Measurements from ENCODE around the gene TRMT1. TPM values are rescaled to one million over a fixed set of nuclear protein-coding genes. Genes with fewer than 3 reads are reported as not detected.

Gene TRMT1
- total RNA-seq, 1 experiment from 2014 or later: 49.1 TPM

GRCh38 chr19:13102666-13103580 lies 13.6 kb downstream of the TRMT1 start, which contains the start of gene LYL1:
TSS of gene LYL1 (minus strand) at chr19:13102858. CDS start at chr19:13101171, 1,687 bp downstream.
- DNase-seq (ENCODE audit: low spot score): no peak

DNA sequence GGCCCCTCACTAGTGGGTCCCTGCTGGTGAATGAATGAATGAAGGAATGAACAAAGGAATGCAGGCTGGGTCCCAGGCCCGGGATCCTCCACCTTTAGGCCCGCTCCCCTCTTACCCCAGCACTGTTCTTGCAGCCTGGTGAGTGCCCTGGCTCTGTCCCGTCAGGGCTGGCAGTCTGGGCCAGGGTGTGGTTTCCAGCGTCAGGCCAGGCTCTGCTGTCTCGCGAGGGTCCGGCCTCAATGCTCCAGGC lies 14.2 kb downstream of the TRMT1 start:
- DNase-seq (ENCODE audit: low spot score): no peak

DNA sequence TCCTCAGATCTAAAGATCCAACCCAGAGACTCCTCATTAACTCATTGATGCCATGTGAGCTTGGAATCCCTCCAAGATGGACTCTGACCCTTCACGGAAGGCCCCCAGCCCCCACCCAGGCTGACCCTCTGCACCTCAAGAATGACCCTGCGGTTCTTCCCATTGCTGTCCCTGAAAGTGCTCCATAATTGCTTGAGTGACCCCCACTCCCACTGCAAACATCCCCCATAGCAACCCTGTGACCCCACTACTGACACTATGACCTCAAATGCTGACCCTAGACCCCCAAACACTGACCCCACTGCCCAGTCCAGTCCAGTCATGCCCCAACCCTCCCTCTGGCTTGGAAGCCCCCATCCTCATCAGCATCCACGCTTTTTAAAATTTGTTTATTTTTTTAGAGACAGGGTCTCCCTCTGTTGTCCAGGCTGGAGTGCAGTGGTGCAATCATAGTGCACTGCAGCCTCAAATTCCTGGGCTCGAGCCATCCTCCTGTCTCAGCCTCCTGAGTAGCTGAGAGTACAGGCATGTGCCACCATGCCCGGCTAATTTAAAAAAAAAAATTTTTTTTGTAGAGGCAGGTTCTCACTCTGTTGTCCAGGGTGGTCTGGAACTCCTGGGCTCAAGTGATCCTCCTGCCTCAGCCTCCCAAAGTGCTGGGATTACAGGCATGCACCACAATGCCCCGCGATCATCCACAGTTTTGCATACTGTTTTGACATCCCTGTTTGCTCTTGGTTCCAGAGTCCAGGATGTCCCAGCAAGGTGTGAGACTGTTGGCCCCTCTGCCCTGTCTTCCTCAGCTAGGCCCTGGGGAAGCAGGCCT lies 14.7 kb downstream of the TRMT1 start:
- DNase-seq (ENCODE audit: low spot score): no peak

- DNase-seq (ENCODE audit: low spot score): no peak
These were observed 15.5 kb downstream of the TRMT1 start for GRCh38 chr19:13100841-13101589.

DNA sequence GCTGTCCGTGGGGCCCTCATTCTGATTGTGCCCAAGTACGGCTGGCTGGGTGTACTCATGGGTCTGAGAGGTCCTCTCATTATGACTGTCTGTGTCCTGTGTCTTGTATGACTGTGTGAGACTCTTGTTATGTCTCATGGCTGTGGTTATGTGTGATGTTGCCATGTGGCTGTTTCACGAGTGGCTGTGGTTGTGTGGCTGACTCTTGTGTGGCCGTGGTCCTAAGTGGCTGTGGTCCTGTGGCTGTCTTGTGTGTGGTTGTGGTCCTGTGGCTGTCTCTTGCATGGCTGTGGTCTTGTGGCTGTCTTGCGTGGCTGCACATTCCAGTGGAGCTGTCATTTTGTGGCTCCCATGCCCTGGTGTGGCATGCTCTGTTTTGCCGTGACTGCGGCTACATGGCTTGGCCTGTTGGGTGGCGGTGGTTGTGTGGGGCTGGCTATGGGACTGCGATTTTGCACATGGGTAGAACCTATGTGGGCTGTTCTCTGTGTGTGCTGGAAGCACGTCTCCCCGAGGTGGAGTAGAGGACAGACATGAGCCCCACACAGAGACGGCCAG lies 16.4 kb downstream of the TRMT1 start:
- DNase-seq (ENCODE audit: low spot score): no peak

- no peak for DNase-seq (ENCODE audit: low spot score)
These were observed 17.2 kb downstream of the TRMT1 start for GRCh38 chr19:13099073-13099999.

DNA sequence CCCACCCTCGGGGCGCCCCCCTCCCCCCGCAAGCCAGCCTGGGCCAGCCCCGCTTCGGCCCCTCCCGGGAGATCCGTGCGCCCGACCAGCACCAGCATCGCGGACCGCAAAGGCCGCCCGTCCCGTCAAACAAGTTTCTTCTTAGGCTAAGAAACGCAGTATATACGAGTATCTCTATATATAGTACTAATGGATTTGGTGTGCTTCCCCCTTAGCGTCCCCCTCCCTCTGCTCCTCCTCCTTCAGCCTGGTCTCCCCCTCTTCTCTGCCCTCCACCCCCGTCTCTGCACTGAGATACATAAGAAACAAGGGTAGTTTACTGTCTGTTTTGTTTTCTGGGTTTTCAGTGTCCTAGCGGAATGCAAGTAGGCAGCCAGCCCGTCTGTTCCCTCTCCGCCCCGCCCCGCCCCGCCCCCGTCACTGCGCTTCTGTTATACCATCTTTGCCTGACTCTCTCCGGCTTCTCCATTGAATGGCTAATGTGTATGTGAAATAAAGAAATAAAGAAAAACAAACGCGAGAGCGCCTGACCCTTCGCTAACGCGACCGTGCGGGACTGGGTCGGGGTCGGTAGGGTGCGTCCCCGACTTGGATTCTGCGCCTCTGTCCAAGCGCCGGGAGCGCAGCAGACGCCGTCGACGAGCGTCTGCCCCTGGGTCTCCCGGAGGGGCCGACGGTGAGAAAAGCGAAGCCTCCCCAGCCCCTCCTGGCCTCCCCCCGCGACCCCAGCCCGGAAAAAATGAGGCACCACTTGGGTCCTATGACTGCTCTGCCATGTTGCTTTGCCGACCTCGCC lies 18.1 kb downstream of the TRMT1 start:
- DNase-seq (ENCODE audit: low spot score): no peak

GRCh38 chr19:13097463-13098258 lies 18.9 kb downstream of the TRMT1 start:
- no peak for DNase-seq (ENCODE audit: low spot score)

GRCh38 chr19:13097033-13097462 lies 19.5 kb downstream of the TRMT1 start:
- DNase-seq (ENCODE audit: low spot score): no peak

DNA sequence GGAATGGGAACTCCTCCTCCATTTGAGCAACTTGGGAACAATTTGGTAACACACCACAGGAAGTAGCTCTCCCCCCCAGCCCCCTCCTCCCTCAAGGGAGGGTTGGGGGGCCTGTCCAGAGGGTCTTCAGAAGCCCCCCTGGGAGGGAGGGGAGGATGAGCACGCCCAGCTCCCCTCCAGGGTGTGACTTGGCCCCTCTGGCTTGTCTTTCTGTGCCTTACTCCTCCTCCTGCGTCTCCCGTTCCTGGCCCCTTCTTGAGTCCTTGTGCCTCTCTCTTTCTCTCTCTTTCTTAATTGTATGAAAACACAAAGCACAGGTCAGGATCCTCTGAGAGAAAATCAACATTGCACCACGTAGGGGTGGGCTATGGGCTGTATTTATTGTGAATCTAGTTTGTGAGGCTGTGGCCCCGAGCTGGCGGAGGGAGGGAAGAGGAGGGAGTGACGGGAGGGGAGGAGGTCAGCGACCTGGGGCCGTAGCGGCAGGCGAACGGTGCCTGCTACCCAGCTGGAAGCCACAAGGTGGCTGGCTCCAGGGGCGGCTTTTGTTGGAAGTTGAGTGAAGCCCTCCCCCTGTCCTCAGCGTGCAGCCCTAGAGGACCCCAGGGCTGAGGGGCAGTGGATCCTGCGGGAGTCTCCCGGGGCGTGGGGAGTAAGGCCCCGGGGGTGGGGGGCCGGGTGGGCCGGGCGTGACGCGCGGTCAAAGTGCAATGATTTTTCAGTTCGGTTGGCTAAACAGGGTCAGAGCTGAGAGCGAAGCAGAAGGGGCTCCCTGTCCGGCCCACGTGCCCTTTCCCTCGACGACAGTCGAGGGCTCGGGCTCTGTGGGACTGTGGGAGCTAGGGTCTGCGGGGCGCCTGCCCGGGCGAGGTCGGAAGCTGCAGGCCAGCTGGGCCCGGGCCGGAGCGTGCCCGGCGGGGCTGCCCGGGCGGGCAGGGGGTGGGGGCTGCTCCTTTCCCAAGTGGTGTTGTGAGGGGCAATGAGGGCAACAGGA lies 20.3 kb downstream of the TRMT1 start:
- no peak for DNase-seq (ENCODE audit: low spot score)

GRCh38 chr19:13095393-13095784 lies 21.2 kb downstream of the TRMT1 start:
- DNase-seq (ENCODE audit: low spot score): no peak

GRCh38 chr19:13094771-13095392 lies 21.7 kb downstream of the TRMT1 start:
- no peak for DNase-seq (ENCODE audit: low spot score)

DNA sequence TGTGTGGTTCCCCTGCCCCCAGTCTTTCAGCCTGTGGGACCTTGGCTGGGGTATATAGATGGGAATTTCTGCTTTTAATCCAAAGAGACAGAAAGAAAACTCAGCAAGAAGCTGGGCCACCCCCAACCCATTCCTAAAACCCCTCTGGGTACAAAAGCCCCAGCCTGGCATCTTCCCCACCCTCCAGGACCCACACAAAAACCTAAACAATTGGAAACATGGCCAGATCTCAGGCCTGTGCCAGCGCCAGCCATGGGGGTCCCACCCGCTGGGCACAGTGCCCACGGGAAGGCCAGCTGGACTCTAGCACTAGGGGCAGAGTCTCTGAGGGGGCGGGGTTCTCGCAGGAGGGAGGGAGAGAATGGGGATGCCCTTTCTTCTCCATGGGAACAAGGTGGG lies 22.4 kb downstream of the TRMT1 start:
- DNase-seq (ENCODE audit: low spot score): no peak

GRCh38 chr19:13093407-13094105 lies 23.0 kb downstream of the TRMT1 start:
- DNase-seq (ENCODE audit: low spot score): peak; percentile 91

- DNase-seq (ENCODE audit: low spot score): peak; percentile 23
These were observed 23.8 kb downstream of the TRMT1 start for GRCh38 chr19:13092606-13093235.

DNA sequence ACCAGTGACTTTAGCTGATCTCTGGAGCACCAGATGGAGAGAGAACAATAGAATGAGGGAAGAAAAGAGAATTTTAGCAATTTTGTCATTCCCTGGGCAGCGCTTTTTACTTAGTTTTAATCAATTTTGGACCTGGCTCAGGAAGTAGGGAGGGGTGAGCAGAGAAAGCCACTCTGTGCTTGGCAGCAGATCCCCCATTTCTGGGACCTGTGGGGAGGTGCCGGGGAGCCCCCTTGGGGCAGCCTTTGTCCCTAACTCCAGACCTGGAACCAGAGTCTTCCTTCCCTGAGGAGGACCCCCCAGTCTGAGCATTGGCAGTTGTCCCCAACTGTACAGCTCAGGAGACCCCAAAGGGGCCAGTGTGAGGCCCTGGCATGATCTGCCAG lies 24.4 kb downstream of the TRMT1 start:
- DNase-seq (ENCODE audit: low spot score): no peak
